Measurements from ENCODE around the gene FKBP10. TPM values are rescaled to one million over a fixed set of nuclear protein-coding genes. Genes with fewer than 3 reads are reported as not detected.

FKBP10 gene
- total RNA-seq, 1 donor from 2014 or later: 154 TPM

DNA sequence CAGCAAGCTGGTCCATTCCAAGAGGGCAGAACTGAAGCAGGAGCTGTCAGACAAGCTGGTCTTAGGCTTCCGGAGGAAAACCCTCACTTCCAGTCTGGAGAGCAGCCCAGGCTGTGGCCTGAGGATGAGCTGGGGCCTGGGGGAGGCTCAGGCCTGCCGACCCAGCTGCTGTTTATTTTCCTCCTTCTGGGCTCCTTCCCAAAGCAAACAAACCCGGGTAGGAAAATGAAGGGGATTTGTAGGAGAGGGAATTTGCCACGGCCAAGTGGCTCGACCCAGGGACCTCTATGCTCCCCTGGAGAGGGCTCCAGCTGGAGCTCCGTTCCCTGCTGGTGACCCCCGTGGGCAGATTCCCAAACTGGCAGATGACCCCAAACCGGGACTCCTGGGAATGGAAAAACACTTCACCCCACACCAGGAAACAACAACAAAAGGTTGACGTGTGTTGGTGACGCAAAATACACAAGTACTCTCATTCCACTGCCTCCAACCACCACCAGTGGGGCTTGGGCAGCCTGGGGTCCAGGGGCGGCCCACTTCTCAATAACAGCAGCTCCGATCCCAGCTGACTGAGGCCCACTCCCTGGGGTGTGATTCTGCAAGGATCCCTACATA is 35.1 kb upstream of the FKBP10 start:
- peak overlapping the region; percentile 80 for H3K27ac Mint-ChIP-seq
- TF ChIP-seq, protein P1, sequence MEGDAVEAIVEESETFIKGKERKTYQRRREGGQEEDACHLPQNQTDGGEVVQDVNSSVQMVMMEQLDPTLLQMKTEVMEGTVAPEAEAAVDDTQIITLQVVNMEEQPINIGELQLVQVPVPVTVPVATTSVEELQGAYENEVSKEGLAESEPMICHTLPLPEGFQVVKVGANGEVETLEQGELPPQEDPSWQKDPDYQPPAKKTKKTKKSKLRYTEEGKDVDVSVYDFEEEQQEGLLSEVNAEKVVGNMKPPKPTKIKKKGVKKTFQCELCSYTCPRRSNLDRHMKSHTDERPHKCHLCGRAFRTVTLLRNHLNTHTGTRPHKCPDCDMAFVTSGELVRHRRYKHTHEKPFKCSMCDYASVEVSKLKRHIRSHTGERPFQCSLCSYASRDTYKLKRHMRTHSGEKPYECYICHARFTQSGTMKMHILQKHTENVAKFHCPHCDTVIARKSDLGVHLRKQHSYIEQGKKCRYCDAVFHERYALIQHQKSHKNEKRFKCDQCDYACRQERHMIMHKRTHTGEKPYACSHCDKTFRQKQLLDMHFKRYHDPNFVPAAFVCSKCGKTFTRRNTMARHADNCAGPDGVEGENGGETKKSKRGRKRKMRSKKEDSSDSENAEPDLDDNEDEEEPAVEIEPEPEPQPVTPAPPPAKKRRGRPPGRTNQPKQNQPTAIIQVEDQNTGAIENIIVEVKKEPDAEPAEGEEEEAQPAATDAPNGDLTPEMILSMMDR (IDR thresholded peaks at IDR 0.05; ENCODE audit: unreplicated experiment): no peak
- no peak overlapping the region for H3K4me3 Mint-ChIP-seq (ENCODE audit: low read depth)
- H3K36me3 Mint-ChIP-seq (ENCODE audit: insufficient read depth): peaks cover 3% of the 10 kb centered on the region
- H3K9me3 Mint-ChIP-seq (ENCODE audit: low read depth): no peaks in the 10 kb centered on the region
- H3K4me1 Mint-ChIP-seq (ENCODE audit: low read depth): peaks cover 32% of the 10 kb centered on the region
- no peaks in the 10 kb centered on the region for H3K27me3 Mint-ChIP-seq
- DNase-seq (ENCODE audit: low spot score, unreplicated experiment): no peak

DNA sequence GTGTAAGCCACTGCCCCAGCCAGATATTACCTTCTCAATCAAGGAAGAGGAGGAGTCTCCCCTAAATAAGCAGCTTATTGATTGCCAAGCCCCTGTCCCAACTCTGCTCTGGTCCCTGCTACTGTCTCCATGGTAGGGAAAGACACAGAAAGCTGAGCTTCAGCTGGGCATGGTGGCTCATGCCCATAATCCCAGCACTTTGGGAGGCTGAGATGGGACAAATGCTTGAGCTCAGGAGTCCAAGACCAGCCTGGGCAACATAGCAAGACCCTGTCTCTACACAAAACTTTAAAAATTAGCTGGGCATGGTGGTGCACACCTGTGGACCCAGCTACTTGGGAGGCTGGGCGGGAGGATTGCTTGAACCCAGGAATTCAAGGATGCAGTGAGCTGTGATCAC is 32.9 kb upstream of the FKBP10 start:
- H3K27ac Mint-ChIP-seq: no peak overlapping the region

DNA sequence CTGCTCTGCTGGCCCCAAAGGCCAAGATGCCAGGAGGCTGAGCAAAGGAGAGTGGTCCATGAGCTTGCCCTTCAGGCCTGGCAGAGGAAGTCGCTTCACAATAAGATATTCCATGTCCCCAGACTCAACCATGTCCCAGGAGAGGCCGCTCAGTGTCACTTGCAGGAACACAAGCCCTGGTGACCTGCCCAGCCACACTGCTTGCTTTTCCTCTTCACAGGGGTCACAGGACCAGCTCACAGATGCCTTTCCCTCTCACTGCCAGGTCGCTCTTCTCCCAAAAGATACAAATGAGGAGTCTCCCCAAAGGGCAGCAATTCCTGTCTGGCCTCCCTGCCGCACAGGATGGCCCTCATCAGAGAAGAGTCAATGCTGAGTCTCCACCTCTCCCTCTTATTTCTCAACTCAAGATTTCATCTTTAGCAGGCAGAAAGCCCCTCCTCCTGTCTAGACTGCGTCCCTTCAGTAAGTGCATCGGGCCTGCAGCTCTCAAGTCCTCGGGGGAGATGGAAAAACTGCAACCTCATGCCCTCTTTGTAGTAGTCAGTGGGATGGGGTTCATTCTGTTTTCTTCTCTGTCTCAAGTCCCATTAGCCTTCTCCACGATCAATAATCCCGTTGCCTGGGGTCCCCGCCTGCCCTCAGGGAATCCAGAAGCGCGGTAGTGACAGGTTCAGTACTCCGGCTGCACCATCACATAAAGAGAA is 31.2 kb upstream of the FKBP10 start:
- H3K9me3 Mint-ChIP-seq (ENCODE audit: low read depth): no peaks in the 10 kb centered on the region
- no peak for DNase-seq (ENCODE audit: low spot score, unreplicated experiment)
- H3K27ac Mint-ChIP-seq: peak overlapping the region; percentile 53
- H3K4me1 Mint-ChIP-seq (ENCODE audit: low read depth): peaks cover 29% of the 10 kb centered on the region
- TF ChIP-seq, protein P1 (IDR thresholded peaks at IDR 0.05; ENCODE audit: unreplicated experiment): no peak
- H3K36me3 Mint-ChIP-seq (ENCODE audit: insufficient read depth): peaks cover 4% of the 10 kb centered on the region
- H3K4me3 Mint-ChIP-seq (ENCODE audit: low read depth): no peak overlapping the region
- H3K27me3 Mint-ChIP-seq: no peaks in the 10 kb centered on the region

More for the DNA sequence above, 32.9 kb upstream of the FKBP10 start:
- H3K36me3 Mint-ChIP-seq (ENCODE audit: insufficient read depth): peaks cover 4% of the 10 kb centered on the region
- DNase-seq (ENCODE audit: low spot score, unreplicated experiment): no peak
- peaks cover 27% of the 10 kb centered on the region for H3K4me1 Mint-ChIP-seq (ENCODE audit: low read depth)
- TF ChIP-seq, protein P1 (IDR thresholded peaks at IDR 0.05; ENCODE audit: unreplicated experiment): no peak
- H3K9me3 Mint-ChIP-seq (ENCODE audit: low read depth): no peaks in the 10 kb centered on the region
- no peaks in the 10 kb centered on the region for H3K27me3 Mint-ChIP-seq
- no peak overlapping the region for H3K4me3 Mint-ChIP-seq (ENCODE audit: low read depth)

DNA sequence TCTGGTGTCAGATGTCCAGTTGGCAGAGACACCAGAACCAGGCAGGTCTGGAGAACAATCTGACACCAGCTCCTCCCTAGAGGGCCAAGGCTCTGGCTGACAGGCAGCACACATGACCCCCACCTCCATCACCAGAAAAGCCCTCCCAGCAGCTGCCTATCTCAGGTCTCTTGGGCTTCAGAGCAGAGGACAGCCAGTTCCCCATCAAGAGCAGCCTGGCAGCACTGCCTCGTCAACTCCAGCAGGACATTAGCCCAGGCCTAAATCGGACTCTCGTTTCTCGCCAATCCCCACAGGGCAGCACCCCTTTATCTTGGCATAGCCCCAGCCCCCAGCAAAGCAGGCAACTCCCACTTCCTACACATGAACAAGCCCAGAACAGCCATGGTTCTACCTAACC is 30.7 kb upstream of the FKBP10 start:
- H3K4me1 Mint-ChIP-seq (ENCODE audit: low read depth): peaks cover 31% of the 10 kb centered on the region
- peaks cover 4% of the 10 kb centered on the region for H3K36me3 Mint-ChIP-seq (ENCODE audit: insufficient read depth)
- TF ChIP-seq, protein P1 (IDR thresholded peaks at IDR 0.05; ENCODE audit: unreplicated experiment): no peak
- DNase-seq (ENCODE audit: low spot score, unreplicated experiment): no peak
- peak overlapping the region; percentile 53 for H3K27ac Mint-ChIP-seq
- no peaks in the 10 kb centered on the region for H3K9me3 Mint-ChIP-seq (ENCODE audit: low read depth)
- H3K27me3 Mint-ChIP-seq: no peaks in the 10 kb centered on the region
- peak overlapping the region; percentile 6 for H3K4me3 Mint-ChIP-seq (ENCODE audit: low read depth)

DNA sequence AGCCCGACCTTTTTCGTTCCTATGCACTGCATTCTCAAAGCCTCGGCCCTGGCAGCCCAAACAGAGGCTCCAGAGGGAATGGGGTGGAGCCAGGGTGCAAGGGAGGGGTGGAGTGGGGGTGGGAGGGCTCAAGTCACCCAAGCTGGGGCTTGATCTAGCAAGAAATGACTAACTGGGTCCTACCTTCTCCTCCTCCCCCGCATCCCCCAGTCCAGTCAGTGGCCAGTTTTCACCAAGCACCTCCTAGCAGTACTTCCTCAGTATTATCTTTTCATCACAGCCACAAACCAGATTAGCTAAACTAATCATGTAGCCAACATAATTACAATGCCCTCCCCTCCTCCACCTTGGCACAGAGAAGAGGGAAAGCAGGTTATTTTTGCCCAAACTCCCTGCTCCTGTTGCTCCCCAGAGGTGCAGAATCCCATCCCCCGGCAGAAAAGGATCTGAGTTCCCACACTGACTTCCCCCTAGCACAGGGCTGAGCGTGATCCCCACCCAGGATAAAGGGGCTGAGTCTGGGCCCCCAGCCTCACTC is 28.5 kb upstream of the FKBP10 start:
- Mint-ChIP-seq H3K36me3 (ENCODE audit: insufficient read depth) (peaks cover 4% of the 10 kb centered on the region), H3K27me3 (no peaks in the 10 kb centered on the region), H3K4me3 (ENCODE audit: low read depth) (peak overlapping the region; percentile 81), H3K4me1 (ENCODE audit: low read depth) (peaks cover 34% of the 10 kb centered on the region), H3K9me3 (ENCODE audit: low read depth) (no peaks in the 10 kb centered on the region), H3K27ac (peak overlapping the region; percentile 97)
- TF ChIP-seq, protein P1 (IDR thresholded peaks at IDR 0.05; ENCODE audit: unreplicated experiment): no peak
- no peak for DNase-seq (ENCODE audit: low spot score, unreplicated experiment)
